Activated CD4-positive, CD25-positive, alpha-beta regulatory T cell treated with anti-CD3 and anti-CD28 coated beads, Interleukin-2, amount 50 U/mL, for 24 hours (primary cell): Measurements from ENCODE around the gene MAPKAPK5.

ENCODE experiments used
- ATAC-seq, 2 donors: fragments of 150-1000 bp; cut with Tn5 transposase; one replicate each; pipeline ENCODE4 v1.10.0; 2021; ENCODE audit warnings: mild to moderate bottlenecking in 1 of 2, moderate library complexity in 1 of 2

Gene MAPKAPK5

GRCh38 chr12:111887926-111888745 is 46.1 kb downstream of the MAPKAPK5 start:
- ATAC-seq = no peak

- ATAC-seq = no peak
Observed at GRCh38 chr12:111893287-111893686, 51.3 kb downstream of the MAPKAPK5 start.

GRCh38 chr12:111894556-111894955 is 52.5 kb downstream of the MAPKAPK5 start:
- ATAC-seq = no peak

DNA sequence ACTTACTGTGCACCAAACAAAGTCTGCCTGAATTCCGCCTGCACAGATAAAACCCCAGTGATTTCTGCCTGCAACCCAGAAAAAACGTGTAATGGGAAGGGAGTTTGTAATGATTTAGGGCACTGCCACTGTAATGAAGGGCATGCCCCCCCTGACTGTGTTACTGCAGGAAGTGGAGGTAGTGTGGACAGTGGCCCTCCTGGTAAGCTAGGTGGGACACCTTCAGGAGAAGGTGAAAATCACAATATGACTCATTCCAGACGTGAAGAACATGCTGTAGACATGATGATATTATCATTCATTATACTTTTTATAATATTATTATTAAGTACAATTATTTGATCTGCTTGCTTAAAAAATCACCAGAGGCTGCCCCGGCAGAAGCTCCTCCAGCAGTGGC is 59.2 kb downstream of the MAPKAPK5 start:
- no peak for ATAC-seq

DNA sequence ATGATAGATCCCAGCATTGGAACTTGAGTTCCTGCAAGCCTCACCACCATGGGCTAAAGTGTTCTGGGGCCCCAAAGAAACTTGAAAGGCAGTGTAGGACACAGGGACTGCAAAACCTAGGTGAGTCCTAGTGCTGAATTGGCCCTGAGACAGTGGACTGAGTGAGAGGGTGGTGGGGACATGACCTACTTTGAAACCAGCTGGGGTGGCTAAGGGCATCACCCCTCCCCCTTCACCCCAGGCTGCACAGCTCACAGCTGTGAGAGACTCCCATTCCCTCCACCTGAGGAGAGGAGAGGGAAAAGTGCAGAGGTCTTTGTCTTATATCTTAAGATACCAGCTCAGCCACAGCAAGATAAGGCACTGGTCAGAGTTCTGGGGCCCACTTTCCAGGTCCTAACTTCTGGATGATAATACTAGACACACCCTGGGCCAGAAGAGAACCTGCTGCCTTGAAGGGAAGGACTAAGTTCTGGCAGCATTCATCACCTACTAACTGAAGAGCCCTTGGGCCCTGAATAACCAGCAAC is 62.5 kb downstream of the MAPKAPK5 start:
- no peak for ATAC-seq

GRCh38 chr12:111905502-111905901 is 63.5 kb downstream of the MAPKAPK5 start:
- ATAC-seq = no peak

DNA sequence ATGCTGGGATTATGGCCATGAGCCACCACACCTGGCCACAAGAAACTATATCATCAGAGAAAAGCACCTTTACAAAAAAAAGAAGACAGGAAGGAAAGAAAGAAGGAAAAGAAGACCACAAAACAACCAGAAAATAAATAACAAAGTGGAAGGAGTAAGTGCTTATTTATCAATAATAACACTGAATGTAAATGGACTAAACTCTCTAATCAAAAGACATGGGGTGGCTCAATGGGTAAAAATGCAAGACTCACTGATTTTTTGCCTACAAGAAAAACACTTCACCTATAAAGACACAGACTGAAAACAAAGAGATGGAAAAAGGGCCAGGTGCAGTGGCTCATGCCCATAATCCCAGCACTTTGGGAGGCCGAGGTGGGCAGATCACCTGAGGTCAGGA is 65.7 kb downstream of the MAPKAPK5 start:
- ATAC-seq = no peak

DNA sequence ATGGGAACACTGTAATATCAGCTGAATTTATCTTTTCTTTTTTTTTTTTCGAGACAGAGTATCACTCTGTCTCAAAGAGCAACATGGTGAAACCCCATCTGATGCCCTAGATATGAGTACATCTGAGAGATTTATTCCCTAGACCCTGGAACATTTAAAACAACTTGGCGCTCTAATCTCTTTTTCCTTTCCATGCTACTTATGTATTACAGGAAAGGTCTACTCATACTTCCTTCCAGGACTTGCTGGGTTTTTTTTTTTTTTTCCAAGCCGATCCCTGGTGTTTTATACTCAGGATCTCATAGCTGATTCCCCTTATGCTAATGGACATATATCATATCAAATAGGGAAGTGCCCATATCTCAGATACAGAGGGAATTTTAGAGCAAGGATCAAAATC is 83.1 kb downstream of the MAPKAPK5 start:
- no peak for ATAC-seq

GRCh38 chr12:111926631-111927030 is 84.6 kb downstream of the MAPKAPK5 start:
- ATAC-seq = no peak

- ATAC-seq = no peak
Observed at GRCh38 chr12:111927346-111927745, 85.3 kb downstream of the MAPKAPK5 start.

- no peak for ATAC-seq
Observed at GRCh38 chr12:111932241-111932640, 90.2 kb downstream of the MAPKAPK5 start.

DNA sequence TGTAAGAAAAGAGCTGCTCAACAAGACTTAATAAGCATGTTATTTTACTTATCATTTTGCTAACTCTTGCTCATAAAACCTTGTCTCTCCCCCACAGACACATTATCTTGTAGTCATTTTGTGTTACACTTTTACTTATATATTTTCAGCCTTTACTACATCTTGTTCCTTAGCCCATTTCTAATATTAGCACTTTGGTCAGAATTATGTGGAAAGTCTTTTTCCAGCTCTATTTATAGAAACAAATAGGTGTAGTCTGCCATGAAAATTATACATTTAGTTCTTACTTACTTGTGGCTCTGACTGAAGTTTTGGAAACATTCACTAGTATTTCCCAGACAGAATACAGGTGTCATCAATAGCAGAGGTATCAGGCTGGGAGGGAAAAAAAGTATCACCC is 94.8 kb downstream of the MAPKAPK5 start:
- ATAC-seq = no peak

- ATAC-seq = no peak
Observed at GRCh38 chr12:111937429-111937828, 95.4 kb downstream of the MAPKAPK5 start.

DNA sequence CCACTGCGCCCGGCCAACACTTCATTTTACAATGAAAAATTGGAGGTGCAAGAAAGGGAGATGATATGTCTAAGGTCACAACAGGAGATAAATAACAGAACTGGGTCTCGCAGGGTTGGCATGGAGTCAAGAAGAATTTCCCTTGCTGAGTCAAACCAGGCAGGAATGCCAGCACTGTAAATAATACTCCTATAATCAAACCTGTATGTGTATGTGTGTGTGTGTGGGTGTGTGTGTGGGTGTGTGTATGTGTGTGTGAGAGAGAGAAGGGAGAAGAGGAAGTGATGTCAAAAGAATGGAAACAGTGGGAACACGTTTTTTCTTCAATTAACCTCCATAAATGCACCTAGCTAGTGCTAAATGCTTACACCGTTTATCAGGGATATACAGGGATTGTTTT is 100.5 kb downstream of the MAPKAPK5 start:
- ATAC-seq = no peak

GRCh38 chr12:111943929-111944328 is 101.9 kb downstream of the MAPKAPK5 start:
- no peak for ATAC-seq

DNA sequence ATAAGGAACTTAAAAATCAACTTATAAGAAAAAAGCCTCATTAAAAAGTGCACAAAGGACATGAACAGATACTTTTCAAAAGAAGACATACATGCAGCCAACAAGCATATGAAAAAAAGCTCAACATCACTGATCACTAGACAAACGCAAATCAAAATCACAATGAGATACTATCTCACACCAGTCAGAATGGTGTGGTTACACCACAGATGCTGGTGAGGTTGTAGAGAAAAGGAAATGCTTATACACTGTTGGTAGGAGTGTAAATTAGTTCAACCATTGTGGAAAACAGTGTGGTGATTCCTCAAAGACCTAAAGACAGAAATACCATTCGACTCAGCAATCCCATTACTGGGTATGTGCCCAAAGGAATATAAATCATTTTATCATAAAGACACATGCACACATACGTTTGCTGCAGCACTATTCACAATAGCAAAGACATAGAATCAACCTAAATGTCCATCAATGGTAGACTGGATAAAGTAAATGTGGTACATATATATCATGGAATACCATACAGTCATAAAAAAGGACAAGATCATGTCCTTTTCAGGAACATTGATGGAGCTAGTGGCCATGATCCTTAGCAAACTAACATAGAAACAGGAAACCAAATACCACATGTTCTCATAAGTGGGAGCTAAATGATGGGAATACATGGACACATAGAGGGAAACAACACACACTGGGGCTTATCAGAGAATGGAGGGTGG is 109.1 kb downstream of the MAPKAPK5 start:
- ATAC-seq = peak in 1 of 2 donors; percentile 62
